Endothelial cell of hepatic sinusoid (primary cell): ENCODE results near the gene ZNF143.
"Not testable (repeated sequence)": the region's sequence is repeated elsewhere in the genome, so short reads cannot be mapped to it uniquely, and the experiment has no call there.

Source experiments
- in situ Hi-C: cut with HindIII; loops from 2 replicates; pipeline ENCODE4 v1.10.0; 2017; ENCODE audit warnings: low sequenced_read_pairs

The ZNF143 gene

DNA sequence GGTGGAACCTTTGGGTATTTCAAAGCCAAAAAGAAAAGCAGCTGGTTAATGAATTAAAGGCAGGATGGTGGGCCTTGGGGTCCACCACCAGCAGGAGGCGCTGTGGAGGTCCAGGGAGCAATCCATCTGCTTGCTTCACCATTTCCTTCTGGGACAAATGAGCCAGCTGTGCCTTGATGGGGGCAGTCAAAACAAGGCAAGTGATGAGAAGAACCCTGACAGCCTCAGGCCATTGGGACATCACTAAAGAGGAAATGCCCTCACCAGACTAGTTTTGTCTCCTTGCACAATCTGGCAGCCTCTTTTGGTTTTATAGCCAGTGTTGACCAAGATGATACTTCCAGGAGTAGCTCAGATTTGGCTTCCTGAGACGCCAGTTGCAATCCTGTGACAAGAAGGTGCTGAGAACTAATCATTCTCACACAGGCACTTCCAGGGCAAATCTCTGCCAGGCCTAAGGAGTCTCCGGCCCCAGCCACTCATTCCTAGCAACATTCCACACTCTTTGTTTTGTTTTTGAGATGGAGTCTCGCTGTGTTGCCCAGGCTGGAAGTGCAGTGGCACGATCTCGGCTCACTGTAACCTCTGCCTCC, 74.5 kb downstream of the ZNF143 start:
- in situ Hi-C loops, result no loop called here

- in situ Hi-C loops, result no loop called here
Measured at GRCh38 chr11:9538548-9538947, 77.7 kb downstream of the ZNF143 start.

- in situ Hi-C loops, result not testable (repeated sequence)
Measured at GRCh38 chr11:9549216-9549615, 88.4 kb downstream of the ZNF143 start.

DNA sequence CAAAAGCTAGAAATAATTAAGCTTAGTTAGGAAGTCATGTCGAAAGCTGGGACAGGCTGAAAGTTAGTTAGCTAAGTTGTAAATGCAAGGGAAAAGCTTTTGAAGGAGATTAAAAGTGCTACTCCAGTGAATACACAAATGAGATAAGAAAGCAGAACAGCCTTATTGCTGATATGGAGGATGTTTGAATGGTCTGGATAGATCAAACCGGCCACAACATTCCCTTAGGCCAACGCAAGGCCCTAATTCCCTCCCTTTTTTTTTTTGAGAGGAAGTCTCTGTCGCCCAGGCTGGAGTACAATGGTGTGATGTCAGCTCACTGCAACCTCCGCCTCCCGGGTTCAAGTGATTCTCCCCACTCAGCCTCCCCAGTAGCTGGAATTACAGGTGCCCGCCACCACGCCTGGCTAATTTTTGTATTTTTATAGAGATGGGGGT, 89.4 kb downstream of the ZNF143 start:
- in situ Hi-C loops, result no loop called here

- in situ Hi-C loops, result no loop called here
Measured at GRCh38 chr11:9561279-9561982, 100.6 kb downstream of the ZNF143 start.

- in situ Hi-C loops, result no loop called here
Measured at GRCh38 chr11:9562716-9563115, 101.9 kb downstream of the ZNF143 start.

DNA sequence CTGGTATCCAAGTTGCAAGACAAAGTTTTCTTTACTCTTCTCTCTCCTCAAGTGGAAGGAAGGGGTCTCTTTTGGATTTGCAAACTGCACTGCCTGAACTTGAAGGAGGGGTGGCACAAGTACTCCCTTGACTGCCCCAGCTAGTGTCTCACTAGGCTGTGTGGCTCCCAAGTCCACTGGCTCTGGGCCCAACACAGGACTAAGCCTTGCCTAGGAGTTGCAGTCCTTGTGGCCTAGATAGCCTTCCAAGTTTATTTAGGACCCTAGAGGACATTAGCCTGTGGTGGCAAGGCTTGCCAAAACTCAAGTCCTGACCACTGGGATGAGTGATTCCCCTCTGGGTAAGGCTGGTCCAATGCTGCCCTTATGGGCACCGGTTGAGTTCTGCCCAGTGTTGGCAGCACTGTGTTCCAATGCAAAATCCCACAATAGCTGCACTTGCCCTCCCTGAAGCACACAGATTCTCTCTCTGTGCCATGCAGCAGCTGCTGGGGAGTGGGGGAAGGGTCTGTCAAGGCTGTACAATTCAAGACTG, 102.5 kb downstream of the ZNF143 start:
- in situ Hi-C loops, result no loop called here

- in situ Hi-C loops, result no loop called here
Measured at GRCh38 chr11:9565822-9566560, 105.2 kb downstream of the ZNF143 start.

- in situ Hi-C loops, result no loop called here
Measured at GRCh38 chr11:9566561-9567063, 105.8 kb downstream of the ZNF143 start.

DNA sequence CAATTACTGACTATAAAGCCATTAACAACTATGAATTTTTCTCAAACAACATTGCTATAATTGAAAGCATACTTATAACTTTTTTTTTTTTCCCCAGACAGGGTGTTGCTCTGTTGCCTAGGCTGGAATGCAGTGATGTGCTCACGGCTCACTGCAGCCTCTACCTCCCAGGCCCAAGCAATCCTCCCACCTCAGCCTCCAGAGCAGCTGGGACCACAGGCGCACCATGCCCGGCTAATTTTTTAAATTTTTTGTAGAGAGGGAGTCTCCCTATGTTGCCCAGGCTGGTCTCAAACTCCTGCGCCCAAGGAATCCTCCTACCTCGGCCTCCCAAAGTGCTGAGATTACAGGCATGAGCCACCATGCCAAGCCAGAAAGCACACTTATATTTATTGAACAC, 106.6 kb downstream of the ZNF143 start:
- in situ Hi-C loops, result no loop called here

DNA sequence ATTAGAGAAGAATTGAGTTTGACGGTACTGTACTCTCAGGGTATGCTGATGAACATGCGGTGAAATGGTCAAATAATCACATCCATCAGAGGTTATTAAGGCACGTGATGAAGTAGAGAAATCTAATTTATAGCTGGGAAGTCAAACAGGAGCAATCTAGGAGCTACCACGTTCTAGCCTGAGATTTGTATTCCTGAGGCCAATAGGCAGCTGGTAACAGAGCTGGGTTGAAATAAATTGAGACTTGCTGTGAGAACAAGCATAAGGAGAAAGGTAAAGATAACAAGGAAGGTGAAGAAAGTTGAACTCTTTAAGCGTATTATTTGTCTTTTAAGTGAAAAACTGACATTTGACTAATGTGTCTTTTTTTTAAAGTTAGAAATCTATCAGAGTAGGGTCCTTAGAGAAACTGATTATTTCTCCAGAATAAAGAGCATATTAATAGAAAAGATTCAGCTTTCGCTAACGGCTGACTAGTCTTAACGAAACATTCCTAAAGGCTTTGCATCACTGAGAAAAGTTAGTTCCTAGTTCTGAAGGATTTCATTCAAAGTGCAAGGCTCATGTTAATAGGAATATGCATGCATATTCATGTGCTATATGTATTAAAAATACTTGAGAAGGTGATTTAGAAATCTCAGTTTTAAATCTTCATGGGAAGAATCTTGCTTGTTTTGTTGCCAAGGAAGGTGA, 107.5 kb downstream of the ZNF143 start:
- in situ Hi-C loops, result no loop called here

GRCh38 chr11:9568854-9569587, 108.2 kb downstream of the ZNF143 start:
- in situ Hi-C loops, result no loop called here

DNA sequence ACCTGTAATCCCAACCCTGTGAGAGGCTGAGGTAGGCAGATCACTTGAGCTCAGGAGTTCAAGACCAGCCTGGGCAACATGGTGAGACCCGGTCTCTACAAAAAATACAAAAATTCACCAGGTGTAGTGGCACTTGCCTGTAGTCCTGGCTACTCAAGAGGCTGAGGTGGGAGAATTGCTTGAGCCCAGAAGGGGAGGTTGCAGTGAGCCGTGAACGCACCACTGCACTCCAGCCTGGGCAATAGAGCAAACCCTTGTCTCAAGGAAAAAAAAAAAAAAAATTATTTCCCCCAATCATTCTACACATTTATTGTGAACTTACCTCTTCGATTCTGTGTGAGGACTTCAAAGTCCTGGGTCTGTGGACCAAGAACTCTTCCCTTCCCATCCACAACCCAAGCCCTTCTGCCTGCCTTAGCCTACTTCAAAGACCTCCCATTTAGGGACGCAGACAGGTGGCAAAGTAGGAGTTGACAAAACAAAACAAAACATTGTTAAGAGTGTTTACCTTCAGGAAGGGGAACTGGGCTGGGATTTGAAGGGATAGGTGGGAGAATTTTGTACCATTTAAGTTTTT, 108.9 kb downstream of the ZNF143 start:
- in situ Hi-C loops, result no loop called here

DNA sequence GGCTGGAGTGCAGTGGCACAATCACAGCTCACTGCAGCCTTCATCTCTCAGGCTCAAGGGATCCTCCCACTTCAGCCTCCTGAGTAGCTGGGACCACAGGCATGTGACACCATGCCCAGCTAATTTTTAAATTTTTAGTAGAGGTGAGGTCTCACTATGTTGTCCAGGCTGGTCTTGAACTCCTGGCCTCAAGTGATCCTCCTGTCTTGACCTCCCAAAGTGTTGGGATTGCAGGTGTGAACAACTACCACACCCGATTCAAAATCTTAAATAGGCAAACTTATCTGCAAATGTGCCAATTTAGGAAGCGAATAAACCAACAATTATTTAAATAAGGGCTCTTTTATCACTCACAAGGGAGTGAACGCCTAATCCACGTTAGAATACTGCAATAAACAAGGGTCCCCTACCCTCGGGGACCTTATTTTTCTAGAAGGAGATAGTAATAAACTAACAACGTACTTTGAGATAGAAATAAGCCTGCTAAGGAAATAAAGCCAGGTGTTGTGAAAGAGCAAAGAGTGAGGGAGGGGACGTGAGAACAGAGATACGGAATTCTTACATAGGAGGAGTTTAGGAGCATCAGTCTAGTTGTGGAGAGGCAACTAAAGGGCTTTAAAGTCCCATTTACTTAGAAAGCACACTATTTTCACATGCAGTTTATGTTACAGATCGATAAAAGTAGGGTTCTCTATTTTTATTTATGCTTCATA, 109.7 kb downstream of the ZNF143 start:
- in situ Hi-C loops, result no loop called here

DNA sequence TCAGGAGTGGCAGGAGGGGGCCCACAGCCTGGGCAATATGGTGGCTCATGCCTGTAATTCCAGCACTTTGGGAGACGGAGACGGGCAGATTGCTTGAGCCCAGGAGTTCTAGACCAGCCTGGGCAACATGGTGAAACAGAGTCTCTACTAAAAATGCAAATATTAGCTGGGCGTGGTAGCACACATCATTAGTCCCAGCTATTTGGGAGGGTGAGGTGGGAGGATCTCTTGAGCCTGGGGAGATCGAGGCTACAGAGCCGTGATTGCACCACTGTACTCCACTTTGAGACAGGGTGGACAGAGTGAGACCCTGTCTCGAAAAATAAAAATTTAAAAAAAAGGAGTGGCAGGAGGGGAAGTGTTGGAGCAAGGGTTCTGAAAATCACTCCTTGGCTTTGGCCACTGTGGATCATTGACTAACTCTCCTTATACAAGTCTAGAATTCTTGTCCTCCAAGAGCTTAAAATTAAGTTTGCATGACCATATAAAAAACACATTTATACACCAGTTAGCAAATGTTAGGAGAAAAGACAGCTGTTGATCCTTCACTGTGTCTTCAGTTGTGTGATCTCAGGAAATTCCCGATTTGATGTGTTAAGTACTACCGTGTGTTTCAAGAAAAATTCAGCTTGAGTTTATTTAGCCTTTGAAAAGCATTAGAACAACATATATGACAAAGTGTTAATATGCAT, 110.4 kb downstream of the ZNF143 start:
- in situ Hi-C loops, result no loop called here

- in situ Hi-C loops, result no loop called here
Measured at GRCh38 chr11:9571763-9572115, 110.9 kb downstream of the ZNF143 start.

DNA sequence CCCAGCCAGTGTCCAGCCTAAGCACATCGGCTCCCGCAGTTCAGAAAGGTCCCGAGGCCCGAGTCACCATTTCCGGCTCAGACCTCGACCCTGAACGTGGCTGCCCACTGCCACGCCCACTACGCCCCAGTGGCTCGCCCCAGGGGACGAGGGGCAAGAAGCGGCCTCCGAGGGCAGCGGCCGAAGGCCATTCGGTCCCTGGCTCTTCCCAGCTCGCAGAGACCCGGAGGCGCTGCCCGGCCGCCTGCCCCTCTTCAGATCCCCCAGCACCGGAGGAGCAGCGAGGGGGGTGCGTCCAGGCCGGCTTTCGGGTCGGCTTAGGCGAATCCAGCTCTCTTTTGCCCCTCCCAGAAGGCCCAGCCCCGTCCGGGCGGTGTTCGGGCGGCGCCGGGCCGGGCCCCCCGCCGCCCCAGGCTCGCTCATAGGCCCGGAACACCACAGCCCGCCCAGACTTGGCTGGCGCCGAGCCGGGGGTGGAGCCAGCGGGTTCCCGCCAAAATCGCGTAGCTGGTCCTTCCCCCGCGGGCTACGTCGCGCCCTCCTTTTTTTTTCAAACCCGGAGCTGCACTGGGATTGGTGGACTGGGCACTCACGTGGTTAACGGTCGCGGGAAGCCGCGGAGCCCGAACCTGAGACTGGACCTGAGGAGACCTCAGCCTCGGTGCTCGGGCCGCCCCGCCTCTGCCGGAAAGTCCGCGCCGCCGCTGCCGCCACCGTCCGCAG, 112.4 kb downstream of the ZNF143 start, which contains the start of gene WEE1:
Gene WEE1 (plus strand): TSS at position 619 of the 723 bp plus-strand sequence. CDS start 264 bp downstream, outside the sequence.
- in situ Hi-C loops, result no loop called here
